ENCODE results near the gene YOD1.

Gene YOD1

GRCh38 chr1:207081806-207082205 lies 30.8 kb upstream of the YOD1 start:
- Histone ChIP-seq H3K27me3 (ENCODE audit: insufficient read depth, low read depth, severe bottlenecking) (peaks cover 96% of the 10 kb centered on the region), H3K27ac (no peak overlapping the region), H3K4me3 (ENCODE audit: low read depth, low read length) (no peak overlapping the region), H3K36me3 (no peaks in the 10 kb centered on the region), H3K9me3 (ENCODE audit: severe bottlenecking) (no peaks in the 10 kb centered on the region)
- no peak for DNase-seq
- TF ChIP-seq CTCF (IDR thresholded peaks at IDR 0.05; ENCODE audit: low read depth, low read length): no peak

GRCh38 chr1:207081088-207081487 lies 30.1 kb upstream of the YOD1 start:
- Histone ChIP-seq H3K27ac (no peak overlapping the region), H3K36me3 (no peaks in the 10 kb centered on the region), H3K27me3 (ENCODE audit: insufficient read depth, low read depth, severe bottlenecking) (peaks cover 96% of the 10 kb centered on the region), H3K9me3 (ENCODE audit: severe bottlenecking) (no peaks in the 10 kb centered on the region), H3K4me3 (ENCODE audit: low read depth, low read length) (no peak overlapping the region)
- no peak for TF ChIP-seq CTCF (IDR thresholded peaks at IDR 0.05; ENCODE audit: low read depth, low read length)
- DNase-seq: no peak

- no peak for DNase-seq
- Histone ChIP-seq H3K4me3 (ENCODE audit: low read depth, low read length) (no peak overlapping the region), H3K27me3 (ENCODE audit: insufficient read depth, low read depth, severe bottlenecking) (peaks cover 96% of the 10 kb centered on the region), H3K27ac (no peak overlapping the region), H3K36me3 (no peaks in the 10 kb centered on the region), H3K9me3 (ENCODE audit: severe bottlenecking) (no peaks in the 10 kb centered on the region)
- TF ChIP-seq CTCF (IDR thresholded peaks at IDR 0.05; ENCODE audit: low read depth, low read length): no peak
These were observed 28.8 kb upstream of the YOD1 start for GRCh38 chr1:207079706-207080241.

GRCh38 chr1:207078578-207079132 lies 27.6 kb upstream of the YOD1 start:
- Histone ChIP-seq H3K36me3 (no peaks in the 10 kb centered on the region), H3K27ac (no peak overlapping the region), H3K4me3 (ENCODE audit: low read depth, low read length) (no peak overlapping the region), H3K27me3 (ENCODE audit: insufficient read depth, low read depth, severe bottlenecking) (peaks cover 96% of the 10 kb centered on the region), H3K9me3 (ENCODE audit: severe bottlenecking) (no peaks in the 10 kb centered on the region)
- no peak for TF ChIP-seq CTCF (IDR thresholded peaks at IDR 0.05; ENCODE audit: low read depth, low read length)
- no peak for DNase-seq

- no peaks in the 10 kb centered on the region for H3K9me3 ChIP-seq (ENCODE audit: severe bottlenecking)
- H3K27me3 ChIP-seq (ENCODE audit: insufficient read depth, low read depth, severe bottlenecking): peaks cover 96% of the 10 kb centered on the region
- no peak overlapping the region for H3K27ac ChIP-seq
- no peak overlapping the region for H3K4me3 ChIP-seq (ENCODE audit: low read depth, low read length)
- peak; percentile 99 for TF ChIP-seq CTCF (IDR thresholded peaks at IDR 0.05; ENCODE audit: low read depth, low read length)
- DNase-seq: peak; percentile 81
- H3K36me3 ChIP-seq: no peaks in the 10 kb centered on the region
These were observed 26.7 kb upstream of the YOD1 start for GRCh38 chr1:207077470-207078377.

Data from WERI-Rb-1 (cell line).